ENCODE measurements around the gene EFCAB6. TPM values are rescaled to one million over a fixed set of nuclear protein-coding genes. Genes with fewer than 3 reads are reported as not detected.

Gene EFCAB6
- total RNA-seq, 2 experiments from 2014 or later, result 0.13 TPM; not detected in 1

GRCh38 chr22:43829904-43830851 lies 18.1 kb upstream of the EFCAB6 start:
- DNase-seq (ENCODE audit: low spot score), result no peak
- CTCF ChIA-PET (ENCODE audit: unreplicated experiment), result no interaction called here
- Histone ChIP-seq H3K4me3 (ENCODE audit: low read depth, low read length, poor library complexity, severe bottlenecking) (no peak overlapping the region), H3K79me2 (ENCODE audit: insufficient read depth, low read depth, low read length) (no peaks in the 10 kb centered on the region), H4K20me1 (ENCODE audit: insufficient read depth, low read length) (no peaks in the 10 kb centered on the region), H3K27ac (ENCODE audit: low read depth, low read length, poor library complexity, severe bottlenecking) (no peak overlapping the region), H2AFZ (ENCODE audit: low read length) (no peak overlapping the region), H3K9me2 (ENCODE audit: insufficient read depth, low read length) (no peaks in the 10 kb centered on the region), H3K4me2 (ENCODE audit: low read length) (no peak overlapping the region), H3K36me3 (ENCODE audit: insufficient read depth, low read length) (no peaks in the 10 kb centered on the region), H3K9me3 (ENCODE audit: low read length) (no peaks in the 10 kb centered on the region), H3K4me1 (ENCODE audit: insufficient read depth, low read length, poor library complexity, severe bottlenecking) (no peaks in the 10 kb centered on the region)
- POLR2A ChIA-PET, result interaction anchor here (0.7 kb wide), 1 partner anchor 322 kb away, joined by 3 read pairs; no protein-coding TSS in a partner anchor
- no TSS peak for BruUV-seq (replicated peaks)
- no peak for TF ChIP-seq EZH2phosphoT487 (IDR thresholded peaks at IDR 0.05; ENCODE audit: borderline replicate concordance, low read depth, low read length)
- no peak for TF ChIP-seq CTCF (conservative IDR thresholded peaks at IDR 0.05; ENCODE audit: low read length)
- intact Hi-C loops (cut with micrococcal nuclease; ENCODE audit: unreplicated experiment), result no loop called here

- CTCF ChIA-PET (ENCODE audit: unreplicated experiment), result no interaction called here
- intact Hi-C loops (cut with micrococcal nuclease; ENCODE audit: unreplicated experiment), result no loop called here
- Histone ChIP-seq H3K4me1 (ENCODE audit: insufficient read depth, low read length, poor library complexity, severe bottlenecking) (no peaks in the 10 kb centered on the region), H3K36me3 (ENCODE audit: insufficient read depth, low read length) (no peaks in the 10 kb centered on the region), H3K9me3 (ENCODE audit: low read length) (no peaks in the 10 kb centered on the region), H3K79me2 (ENCODE audit: insufficient read depth, low read depth, low read length) (no peaks in the 10 kb centered on the region), H2AFZ (ENCODE audit: low read length) (no peak overlapping the region), H3K9me2 (ENCODE audit: insufficient read depth, low read length) (no peaks in the 10 kb centered on the region), H3K4me3 (ENCODE audit: low read depth, low read length, poor library complexity, severe bottlenecking) (no peak overlapping the region), H3K4me2 (ENCODE audit: low read length) (no peak overlapping the region), H3K27ac (ENCODE audit: low read depth, low read length, poor library complexity, severe bottlenecking) (no peak overlapping the region), H4K20me1 (ENCODE audit: insufficient read depth, low read length) (no peaks in the 10 kb centered on the region)
- no peak for TF ChIP-seq EZH2phosphoT487 (IDR thresholded peaks at IDR 0.05; ENCODE audit: borderline replicate concordance, low read depth, low read length)
- no peak for TF ChIP-seq CTCF (conservative IDR thresholded peaks at IDR 0.05; ENCODE audit: low read length)
- DNase-seq (ENCODE audit: low spot score), result no peak
- BruUV-seq (replicated peaks), result no TSS peak
- POLR2A ChIA-PET, result no interaction called here
These were observed 17.1 kb upstream of the EFCAB6 start for GRCh38 chr22:43828998-43829782.

GRCh38 chr22:43828725-43828997 lies 16.6 kb upstream of the EFCAB6 start:
- Histone ChIP-seq H3K4me3 (ENCODE audit: low read depth, low read length, poor library complexity, severe bottlenecking) (no peak overlapping the region), H3K27ac (ENCODE audit: low read depth, low read length, poor library complexity, severe bottlenecking) (no peak overlapping the region), H3K79me2 (ENCODE audit: insufficient read depth, low read depth, low read length) (no peaks in the 10 kb centered on the region), H3K36me3 (ENCODE audit: insufficient read depth, low read length) (no peaks in the 10 kb centered on the region), H2AFZ (ENCODE audit: low read length) (no peak overlapping the region), H3K9me3 (ENCODE audit: low read length) (no peaks in the 10 kb centered on the region), H4K20me1 (ENCODE audit: insufficient read depth, low read length) (no peaks in the 10 kb centered on the region), H3K4me1 (ENCODE audit: insufficient read depth, low read length, poor library complexity, severe bottlenecking) (no peaks in the 10 kb centered on the region), H3K4me2 (ENCODE audit: low read length) (no peak overlapping the region), H3K9me2 (ENCODE audit: insufficient read depth, low read length) (no peaks in the 10 kb centered on the region)
- intact Hi-C loops (cut with micrococcal nuclease; ENCODE audit: unreplicated experiment), result no loop called here
- no TSS peak for BruUV-seq (replicated peaks)
- CTCF ChIA-PET (ENCODE audit: unreplicated experiment), result no interaction called here
- POLR2A ChIA-PET, result no interaction called here
- DNase-seq (ENCODE audit: low spot score), result no peak
- TF ChIP-seq CTCF (conservative IDR thresholded peaks at IDR 0.05; ENCODE audit: low read length), result no peak
- no peak for TF ChIP-seq EZH2phosphoT487 (IDR thresholded peaks at IDR 0.05; ENCODE audit: borderline replicate concordance, low read depth, low read length)
